H9 (cell line): Measurements from ENCODE around the gene RAC2. TPM values are rescaled to one million over a fixed set of nuclear protein-coding genes. Genes with fewer than 3 reads are reported as not detected.
"Not testable (repeated sequence)": the region's sequence is repeated elsewhere in the genome, so short reads cannot be mapped to it uniquely, and the experiment has no call there.

ENCODE experiments used
- DNase-seq: peaks from one replicate; pipeline ENCODE4 v3.0.0-alpha.2; 2017
- H2AFZ ChIP-seq: one replicate; pipeline ENCODE4 v1.6.1; 2013; ENCODE audit warnings: mild to moderate bottlenecking, low read length, control low read depth, moderate library complexity
- H2AK5ac ChIP-seq: 2 replicates; pipeline ENCODE4 v1.6.1; 2013; ENCODE audit warnings: low read length, control low read depth, mixed read lengths; ENCODE audit not compliant: insufficient read length
- H2BK120ac ChIP-seq: one replicate; pipeline ENCODE4 v1.6.1; 2013; ENCODE audit warnings: low read depth, mild to moderate bottlenecking, low read length, control low read depth, inconsistent platforms; ENCODE audit not compliant: poor library complexity, severe bottlenecking
- H2BK12ac ChIP-seq: 2 replicates; pipeline ENCODE4 v1.6.1; 2013; ENCODE audit warnings: low read length, control low read depth, mixed read lengths, low read depth; ENCODE audit not compliant: insufficient read length
- H2BK15ac ChIP-seq: 2 replicates; pipeline ENCODE4 v1.6.1; 2013; ENCODE audit warnings: low read depth, low read length, control low read depth
- H2BK20ac ChIP-seq: one replicate; pipeline ENCODE4 v1.6.1; 2013; ENCODE audit warnings: low read depth, mild to moderate bottlenecking, low read length, control low read depth, inconsistent platforms; ENCODE audit not compliant: poor library complexity, severe bottlenecking
- H2BK5ac ChIP-seq: 2 replicates; pipeline ENCODE4 v1.6.1; 2013; ENCODE audit warnings: low read length, control low read depth, mixed read lengths; ENCODE audit not compliant: insufficient read length
- H3K14ac ChIP-seq: 2 replicates; pipeline ENCODE4 v1.6.1; 2013; ENCODE audit warnings: low read length, control low read depth; ENCODE audit not compliant: insufficient read depth
- H3K18ac ChIP-seq: 2 replicates; pipeline ENCODE4 v1.6.1; 2013; ENCODE audit warnings: low read depth, mild to moderate bottlenecking, mixed read lengths, low read length, control low read depth; ENCODE audit not compliant: insufficient read length
- H3K23ac ChIP-seq: 2 replicates; pipeline ENCODE4 v1.6.1; 2013; ENCODE audit warnings: low read length, control low read depth, mixed read lengths, low read depth; ENCODE audit not compliant: insufficient read length
- H3K23me2 ChIP-seq: 2 replicates; pipeline ENCODE4 v1.6.1; 2013; ENCODE audit warnings: low read depth, mild to moderate bottlenecking, mixed read lengths, low read length, control low read depth; ENCODE audit not compliant: insufficient read length, poor library complexity, severe bottlenecking
- H3K27ac ChIP-seq: 2 replicates; pipeline ENCODE4 v1.5.1; 2013; ENCODE audit warnings: low read length, control low read depth, mixed read lengths, low read depth; ENCODE audit not compliant: insufficient read length
- H3K27me3 ChIP-seq: 2 replicates; pipeline ENCODE4 v1.6.1; 2013; ENCODE audit warnings: low read length, control low read depth, inconsistent platforms; ENCODE audit not compliant: insufficient read depth
- H3K4ac ChIP-seq: 2 replicates; pipeline ENCODE4 v1.6.1; 2013; ENCODE audit warnings: low read depth, mild to moderate bottlenecking, control low read depth, inconsistent platforms, low read length, moderate library complexity
- H3K4me1 ChIP-seq: 2 replicates; pipeline ENCODE4 v1.6.1; 2013; ENCODE audit warnings: low read length, control low read depth, inconsistent platforms; ENCODE audit not compliant: insufficient read depth
- H3K4me2 ChIP-seq: 2 replicates; pipeline ENCODE4 v1.6.1; 2013; ENCODE audit warnings: low read length, control low read depth, mixed read lengths; ENCODE audit not compliant: insufficient read length, insufficient read depth
- H3K56ac ChIP-seq: 2 replicates; pipeline ENCODE4 v1.6.1; 2013; ENCODE audit warnings: low read depth, mild to moderate bottlenecking, mixed read lengths, low read length, control low read depth; ENCODE audit not compliant: insufficient read length
- H3K79me1 ChIP-seq: 2 replicates; pipeline ENCODE4 v1.6.1; 2013; ENCODE audit warnings: low read depth, mild to moderate bottlenecking, moderate library complexity, low read length, control low read depth, inconsistent platforms; ENCODE audit not compliant: insufficient read depth, poor library complexity, severe bottlenecking
- H3K79me2 ChIP-seq: 2 replicates; pipeline ENCODE4 v1.6.1; 2013; ENCODE audit warnings: low read length, control low read depth, inconsistent platforms; ENCODE audit not compliant: insufficient read depth
- H3K9ac ChIP-seq: 2 replicates; pipeline ENCODE4 v1.6.1; 2013; ENCODE audit warnings: low read length, control low read depth, mixed read lengths; ENCODE audit not compliant: insufficient read length; ENCODE audit errors: extremely low read depth
- H3K9me3 ChIP-seq: one replicate; pipeline ENCODE4 v1.6.1; 2013; ENCODE audit warnings: low read depth, low read length, inconsistent platforms; ENCODE audit not compliant: control insufficient read depth
- H3T11ph ChIP-seq: one replicate; pipeline ENCODE4 v1.6.1; 2013; ENCODE audit warnings: mild to moderate bottlenecking, low read length, control low read depth, inconsistent platforms
- H4K20me1 ChIP-seq: one replicate; pipeline ENCODE4 v1.6.1; 2013; ENCODE audit not compliant: control insufficient read depth, insufficient read length, insufficient read depth
- H4K5ac ChIP-seq: 2 replicates; pipeline ENCODE4 v1.6.1; 2013; ENCODE audit warnings: low read depth, mild to moderate bottlenecking, mixed read lengths, low read length, control low read depth; ENCODE audit not compliant: insufficient read length
- H4K8ac ChIP-seq: replicated peaks from 2 replicates; pipeline ENCODE4 v1.6.1; 2013; ENCODE audit warnings: low read length, control low read depth, mixed read lengths, low read depth; ENCODE audit not compliant: insufficient read length
- H4K91ac ChIP-seq: 2 replicates; pipeline ENCODE4 v1.6.1; 2013; ENCODE audit warnings: low read depth, mild to moderate bottlenecking, moderate library complexity, mixed read lengths, low read length, control low read depth; ENCODE audit not compliant: insufficient read length
- H3K27ac Mint-ChIP-seq, 3 experiments: 2 replicates in 2 of 3; 3 replicates in 1 of 3; pipeline ENCODE4 v1.8.0; 2020 to 2021; ENCODE audit warnings: mixed read lengths in 3 of 3, mild to moderate bottlenecking in 1 of 3, moderate library complexity in 1 of 3
- H3K27me3 Mint-ChIP-seq: 2 replicates; pipeline ENCODE4 v1.8.0; 2021; ENCODE audit warnings: low read depth, mild to moderate bottlenecking, moderate library complexity, mixed read lengths
- H3K36me3 Mint-ChIP-seq, 3 experiments: 2 replicates in 2 of 3; 3 replicates in 1 of 3; pipeline ENCODE4 v1.8.0; 2020 to 2021; ENCODE audit warnings: low read depth in 3 of 3, mixed read lengths in 3 of 3; ENCODE audit not compliant: insufficient read depth in 1 of 3
- H3K4me1 Mint-ChIP-seq, 2 experiments: 2 replicates each; pipeline ENCODE4 v1.8.0; 2020; ENCODE audit warnings: mixed read lengths in 2 of 2
- H3K4me3 Mint-ChIP-seq, 2 experiments: 2 replicates in 1 of 2; 3 replicates in 1 of 2; pipeline ENCODE4 v1.8.0; 2020 to 2021; ENCODE audit warnings: mild to moderate bottlenecking in 2 of 2, mixed read lengths in 2 of 2, moderate library complexity in 1 of 2
- H3K9me3 Mint-ChIP-seq, 2 experiments: 2 replicates in 1 of 2; 3 replicates in 1 of 2; pipeline ENCODE4 v1.8.0; 2020; ENCODE audit warnings: mild to moderate bottlenecking in 2 of 2, mixed read lengths in 2 of 2, moderate library complexity in 1 of 2
- WGBS: extraction: QIAGEN DNeasy Blood & Tissue Kit; methylation state at CpG from one replicate; pipeline ENCODE4 v1.1.7; 2013; ENCODE audit warnings: missing lambda C conversion rate, low lambda C conversion rate, mixed read lengths; ENCODE audit not compliant: insufficient read length; ENCODE audit errors: extremely low coverage; 5-methylcytosine and 5-hydroxymethylcytosine counted together
- total RNA-seq: library from RNA; stranded (reverse); gene quantifications from 2 replicates; pipeline ENCODE4 v1.2.1, GENCODE V29; 2021
- TF ChIP-seq, protein P1 (sequence below): fragments of 200-600 bp; sonication (generic); conservative IDR thresholded peaks from 3 replicates; pipeline ENCODE4 v1.8.0; 2021; ENCODE audit warnings: antibody characterized with exemption, mild to moderate bottlenecking

The RAC2 gene
- total RNA-seq, 1 experiment from 2014 or later, result 2.8 TPM

- Histone ChIP-seq H2BK15ac (no peak overlapping the region), H2BK120ac (no peak overlapping the region), H4K5ac (no peak overlapping the region), H3K4me2 (no peak overlapping the region), H2BK5ac (no peak overlapping the region), H3K9me3 (no peaks in the 10 kb centered on the region), H4K91ac (no peak overlapping the region), H3K23ac (no peak overlapping the region), H2BK12ac (no peak overlapping the region), H3K4me1 (no peaks in the 10 kb centered on the region), H3K27me3 (no peaks in the 10 kb centered on the region), H3K23me2 (no peaks in the 10 kb centered on the region), H3K9ac (no peak overlapping the region), H3K79me1 (no peaks in the 10 kb centered on the region), H3K14ac (no peak overlapping the region), H3K79me2 (no peaks in the 10 kb centered on the region), H3K18ac (no peak overlapping the region), H4K20me1 (no peaks in the 10 kb centered on the region), H2AFZ (no peak overlapping the region), H2BK20ac (no peak overlapping the region), H2AK5ac (no peak overlapping the region), H4K8ac (no peak overlapping the region), H3K4ac (no peak overlapping the region), H3T11ph (no peak overlapping the region), H3K56ac (no peak overlapping the region), H3K27ac (no peak overlapping the region)
- Mint-ChIP-seq H3K9me3 (no peaks in the 10 kb centered on the region; a peak in 1 of 5 replicates), H3K4me3 (no peak overlapping the region), H3K36me3 (no peaks in the 10 kb centered on the region), H3K27ac (peak overlapping the region in 2 of 3 experiments; percentile 80 to 88; a peak in 3 of 7 replicates), H3K27me3 (peaks cover 13% of the 10 kb centered on the region), H3K4me1 (peaks cover 10 to 27% of the 10 kb centered on the region in 2 experiments)
- TF ChIP-seq, protein P1, sequence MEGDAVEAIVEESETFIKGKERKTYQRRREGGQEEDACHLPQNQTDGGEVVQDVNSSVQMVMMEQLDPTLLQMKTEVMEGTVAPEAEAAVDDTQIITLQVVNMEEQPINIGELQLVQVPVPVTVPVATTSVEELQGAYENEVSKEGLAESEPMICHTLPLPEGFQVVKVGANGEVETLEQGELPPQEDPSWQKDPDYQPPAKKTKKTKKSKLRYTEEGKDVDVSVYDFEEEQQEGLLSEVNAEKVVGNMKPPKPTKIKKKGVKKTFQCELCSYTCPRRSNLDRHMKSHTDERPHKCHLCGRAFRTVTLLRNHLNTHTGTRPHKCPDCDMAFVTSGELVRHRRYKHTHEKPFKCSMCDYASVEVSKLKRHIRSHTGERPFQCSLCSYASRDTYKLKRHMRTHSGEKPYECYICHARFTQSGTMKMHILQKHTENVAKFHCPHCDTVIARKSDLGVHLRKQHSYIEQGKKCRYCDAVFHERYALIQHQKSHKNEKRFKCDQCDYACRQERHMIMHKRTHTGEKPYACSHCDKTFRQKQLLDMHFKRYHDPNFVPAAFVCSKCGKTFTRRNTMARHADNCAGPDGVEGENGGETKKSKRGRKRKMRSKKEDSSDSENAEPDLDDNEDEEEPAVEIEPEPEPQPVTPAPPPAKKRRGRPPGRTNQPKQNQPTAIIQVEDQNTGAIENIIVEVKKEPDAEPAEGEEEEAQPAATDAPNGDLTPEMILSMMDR, result no peak
- no CpG with 5 or more reads among the region's 27 CpGs for WGBS
- no peak for DNase-seq
Observed at GRCh38 chr22:37233751-37234631, 10.1 kb downstream of the RAC2 start.

GRCh38 chr22:37233371-37233750 is 10.7 kb downstream of the RAC2 start:
- H3K36me3 Mint-ChIP-seq, H4K8ac ChIP-seq, H3K18ac ChIP-seq, H3K56ac ChIP-seq, H2BK5ac ChIP-seq, H3K4me1 ChIP-seq, H3K9me3 Mint-ChIP-seq, H2AFZ ChIP-seq, H3K23me2 ChIP-seq, H3K79me1 ChIP-seq, H3K14ac ChIP-seq, H2BK15ac ChIP-seq, H3T11ph ChIP-seq, H4K91ac ChIP-seq, H2AK5ac ChIP-seq, H3K9ac ChIP-seq, H3K79me2 ChIP-seq, DNase-seq, H2BK120ac ChIP-seq, H4K5ac ChIP-seq, H3K4me3 Mint-ChIP-seq, H3K27ac ChIP-seq, H3K4me2 ChIP-seq, H3K4ac ChIP-seq, H3K9me3 ChIP-seq, H3K27ac Mint-ChIP-seq, H2BK20ac ChIP-seq, H3K27me3 ChIP-seq, H3K23ac ChIP-seq, H4K20me1 ChIP-seq, H2BK12ac ChIP-seq: not testable (repeated sequence)
- no CpG with 5 or more reads among the region's 12 CpGs for WGBS
- Mint-ChIP-seq H3K4me1 (peaks cover 8 to 23% of the 10 kb centered on the region in 2 experiments), H3K27me3 (peaks cover 12% of the 10 kb centered on the region)
